ENCODE data around the gene LAD1. TPM values are rescaled to one million over a fixed set of nuclear protein-coding genes. Genes with fewer than 3 reads are reported as not detected.

Gene LAD1
- polyA plus RNA-seq, 3 donors from 2014 or later, result not detected

GRCh38 chr1:201361652-201362504 is 37.2 kb downstream of the LAD1 start:
- Mint-ChIP-seq H3K4me1 (no peaks in the 10 kb centered on the region), H3K4me3 (no peak overlapping the region), H3K27me3 (ENCODE audit: low read depth in 3 of 3) (peaks cover 0 to 14% (median 7%) of the 10 kb centered on the region in 3 donors), H3K9me3 (no peaks in the 10 kb centered on the region), H3K27ac (no peak overlapping the region), H3K36me3 (no peaks in the 10 kb centered on the region)
- no peak for DNase-seq

DNA sequence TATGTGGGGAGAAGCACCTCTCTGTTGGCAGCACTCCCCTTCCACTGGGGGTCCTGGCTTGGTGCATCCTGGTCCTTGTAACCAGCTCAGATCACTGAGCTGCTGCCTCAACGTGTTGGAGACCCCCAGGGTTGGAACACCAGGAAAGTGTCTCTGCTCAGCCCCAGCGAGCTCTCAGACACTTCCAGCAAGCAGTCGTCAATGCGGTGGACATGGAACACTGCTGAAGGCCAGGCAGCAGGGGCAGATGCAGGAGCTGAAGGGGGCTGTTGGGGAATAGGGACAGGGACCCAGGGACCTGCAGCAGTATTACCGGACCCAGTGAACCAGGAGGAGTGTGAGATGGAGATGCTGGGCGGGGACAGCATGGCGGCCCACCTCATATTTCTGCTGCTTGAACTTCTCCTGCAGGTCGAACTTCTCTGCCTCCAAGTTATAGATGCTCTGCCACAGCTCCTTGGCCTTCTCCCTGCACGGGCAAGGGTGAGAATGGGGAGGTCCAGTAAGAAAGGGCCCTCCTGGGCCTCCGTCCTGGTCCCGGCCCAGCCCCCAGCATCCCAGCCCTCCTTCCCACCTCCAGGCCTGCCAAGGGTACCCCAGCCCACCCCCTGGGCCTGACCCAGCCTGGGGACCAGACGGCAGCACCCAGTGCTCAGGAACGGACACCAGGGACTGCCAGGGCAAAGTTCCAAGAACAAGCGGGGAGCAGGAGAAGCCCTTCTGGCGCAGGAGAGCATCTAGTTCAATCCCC is 38.0 kb downstream of the LAD1 start:
- Mint-ChIP-seq H3K4me3 (no peak overlapping the region), H3K27me3 (ENCODE audit: low read depth in 3 of 3) (peaks cover 0 to 14% (median 7%) of the 10 kb centered on the region in 3 donors)
- DNase-seq, result no peak

DNA sequence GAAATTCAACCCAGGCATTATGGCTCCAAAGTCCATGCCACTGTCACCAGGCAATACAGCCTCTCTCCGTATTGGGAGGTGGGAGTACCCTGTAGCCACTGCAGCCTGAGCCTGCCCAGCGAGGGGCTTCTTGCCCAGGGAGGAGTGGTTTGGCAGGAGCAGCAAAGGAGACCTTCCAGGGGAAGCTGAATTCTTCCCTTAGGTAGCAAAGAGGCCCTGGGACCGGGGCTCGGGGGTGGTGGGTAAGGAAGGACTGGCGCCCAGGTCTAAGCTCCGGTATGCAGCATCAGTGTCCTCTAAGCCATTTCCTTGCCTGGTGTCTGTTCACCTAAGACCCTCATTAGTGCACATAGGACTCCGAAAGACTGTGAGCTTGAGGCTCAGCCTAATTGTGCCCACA is 38.6 kb downstream of the LAD1 start:
- Mint-ChIP-seq H3K27ac (no peak overlapping the region), H3K9me3 (no peaks in the 10 kb centered on the region), H3K36me3 (no peaks in the 10 kb centered on the region)

More for the DNA sequence above, 38.0 kb downstream of the LAD1 start:
- Mint-ChIP-seq H3K4me1 (no peaks in the 10 kb centered on the region), H3K36me3 (no peaks in the 10 kb centered on the region), H3K9me3 (no peaks in the 10 kb centered on the region), H3K27ac (no peak overlapping the region)

GRCh38 chr1:201359873-201360210 is 39.3 kb downstream of the LAD1 start:
- Mint-ChIP-seq H3K27ac (no peak overlapping the region), H3K4me3 (no peak overlapping the region), H3K4me1 (no peaks in the 10 kb centered on the region), H3K36me3 (no peaks in the 10 kb centered on the region), H3K27me3 (ENCODE audit: low read depth in 3 of 3) (peaks cover 0 to 14% (median 7%) of the 10 kb centered on the region in 3 donors), H3K9me3 (no peaks in the 10 kb centered on the region)
- DNase-seq, result no peak

More for the DNA sequence above, 38.6 kb downstream of the LAD1 start:
- H3K27me3 Mint-ChIP-seq (ENCODE audit: low read depth in 3 of 3), result peaks cover 0 to 12% (median 7%) of the 10 kb centered on the region in 3 donors
- H3K4me1 Mint-ChIP-seq, result no peaks in the 10 kb centered on the region
- no peak for DNase-seq
- no peak overlapping the region for H3K4me3 Mint-ChIP-seq

DNA sequence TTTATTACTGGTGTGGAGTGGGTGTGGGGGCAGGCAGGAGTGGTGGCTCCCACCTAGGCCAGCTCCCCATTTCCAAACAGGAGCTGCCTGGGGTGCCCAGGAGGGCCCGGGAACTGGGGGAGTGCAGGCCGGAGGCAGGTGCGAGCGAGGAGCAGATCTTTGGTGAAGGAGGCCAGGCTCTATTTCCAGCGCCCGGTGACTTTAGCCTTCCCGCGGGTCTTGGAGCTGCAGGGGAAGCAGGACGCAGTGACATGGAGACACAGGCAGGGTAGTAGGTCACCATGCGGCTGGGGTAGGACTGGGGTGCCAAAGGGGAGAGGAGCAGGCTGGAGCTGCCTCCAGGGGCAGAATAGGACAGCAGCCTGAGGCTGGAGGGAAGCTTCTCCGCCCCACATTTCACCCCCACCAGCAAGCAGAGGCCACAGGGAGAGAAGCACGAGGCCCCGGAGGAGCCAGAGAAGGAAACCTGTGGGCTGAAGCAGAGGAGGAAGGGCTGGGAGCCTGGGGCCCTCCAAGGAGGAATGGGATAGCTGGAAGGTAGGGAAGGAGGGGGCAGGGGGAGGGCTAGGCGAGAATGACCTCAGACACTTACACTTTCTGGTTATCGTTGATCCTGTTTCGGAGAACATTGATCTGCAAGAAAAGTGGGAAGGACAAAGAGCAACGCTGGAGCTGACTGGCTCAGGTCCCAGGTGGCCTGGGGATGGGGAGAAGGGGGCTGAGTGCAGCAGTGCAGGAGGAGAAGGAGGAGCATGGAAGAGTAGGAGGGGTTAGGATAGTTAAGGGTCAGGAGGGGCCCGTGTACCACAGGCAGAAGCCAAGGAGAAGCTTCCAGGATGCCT is 39.9 kb downstream of the LAD1 start:
- peaks cover 0 to 14% (median 7%) of the 10 kb centered on the region in 3 donors for H3K27me3 Mint-ChIP-seq (ENCODE audit: low read depth in 3 of 3)
- no peak for DNase-seq
- H3K4me3 Mint-ChIP-seq, result no peak overlapping the region
- no peaks in the 10 kb centered on the region for H3K36me3 Mint-ChIP-seq
- H3K4me1 Mint-ChIP-seq, result no peaks in the 10 kb centered on the region
- no peaks in the 10 kb centered on the region for H3K9me3 Mint-ChIP-seq
- H3K27ac Mint-ChIP-seq, result no peak overlapping the region

GRCh38 chr1:201358596-201358995 is 40.5 kb downstream of the LAD1 start:
- Mint-ChIP-seq H3K4me1 (no peaks in the 10 kb centered on the region), H3K4me3 (no peak overlapping the region), H3K27ac (no peak overlapping the region), H3K36me3 (no peaks in the 10 kb centered on the region), H3K9me3 (no peaks in the 10 kb centered on the region), H3K27me3 (ENCODE audit: low read depth in 3 of 3) (peaks cover 0 to 14% (median 7%) of the 10 kb centered on the region in 3 donors)
- no peak for DNase-seq

DNA sequence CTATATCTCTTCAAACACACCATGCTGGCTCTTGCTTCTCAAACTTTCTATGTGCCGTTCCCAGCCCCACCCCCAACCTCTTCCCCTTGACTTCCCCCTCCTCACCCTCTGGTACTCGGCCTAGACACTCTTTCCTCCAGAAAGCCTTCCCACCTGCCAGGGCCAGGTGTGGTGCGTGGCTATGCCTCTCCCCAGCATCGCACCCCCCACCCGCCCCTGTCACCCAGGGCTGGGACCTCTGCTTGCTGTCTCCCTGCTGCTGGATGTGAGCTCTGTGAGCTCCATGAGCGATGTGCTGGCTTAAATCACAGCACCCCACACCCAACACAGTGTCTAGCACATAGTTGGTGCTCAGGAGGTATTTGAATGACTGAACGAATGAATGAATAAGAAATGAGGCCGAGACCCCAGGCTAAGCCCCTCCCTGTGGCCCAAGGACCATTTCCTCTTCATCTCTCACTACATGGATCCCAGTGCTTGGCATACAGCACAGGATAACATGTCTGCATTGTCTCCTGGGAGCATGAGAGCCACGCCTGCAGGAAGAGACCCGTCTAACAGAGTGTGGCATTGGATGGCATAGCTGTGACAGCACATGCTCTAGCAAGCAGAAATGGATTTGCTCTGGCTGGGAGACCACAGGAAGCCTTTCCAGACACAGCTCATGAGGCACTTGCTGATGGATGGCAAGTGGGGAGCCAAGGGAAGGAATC is 41.3 kb downstream of the LAD1 start:
- H3K36me3 Mint-ChIP-seq, result no peaks in the 10 kb centered on the region
- H3K9me3 Mint-ChIP-seq, result no peaks in the 10 kb centered on the region
- no peak for DNase-seq
- no peak overlapping the region for H3K27ac Mint-ChIP-seq
- H3K4me3 Mint-ChIP-seq, result no peak overlapping the region
- H3K27me3 Mint-ChIP-seq (ENCODE audit: low read depth in 3 of 3), result peaks cover 0 to 17% (median 6%) of the 10 kb centered on the region in 3 donors
- no peaks in the 10 kb centered on the region for H3K4me1 Mint-ChIP-seq

DNA sequence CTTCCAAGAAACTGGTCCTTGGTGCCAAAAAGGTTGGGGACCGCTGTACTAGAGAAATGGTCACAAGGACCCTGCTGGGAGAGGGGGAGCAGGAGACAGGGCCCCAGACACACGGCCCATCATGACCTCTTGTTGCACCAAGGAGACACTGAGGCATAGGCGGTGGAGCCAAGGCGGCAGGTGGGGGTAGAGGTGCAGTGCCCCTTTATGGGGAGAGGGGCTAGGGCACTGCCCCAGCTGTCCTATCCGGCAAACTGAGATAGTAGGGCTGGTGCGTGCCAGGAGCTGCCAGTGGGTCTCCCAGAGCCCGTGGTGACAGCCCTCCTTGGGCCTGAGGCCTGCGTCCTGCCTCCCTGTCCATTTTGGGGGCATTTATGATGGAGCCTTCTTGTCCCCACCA is 41.9 kb downstream of the LAD1 start:
- Mint-ChIP-seq H3K36me3 (no peaks in the 10 kb centered on the region), H3K9me3 (no peaks in the 10 kb centered on the region)

DNA sequence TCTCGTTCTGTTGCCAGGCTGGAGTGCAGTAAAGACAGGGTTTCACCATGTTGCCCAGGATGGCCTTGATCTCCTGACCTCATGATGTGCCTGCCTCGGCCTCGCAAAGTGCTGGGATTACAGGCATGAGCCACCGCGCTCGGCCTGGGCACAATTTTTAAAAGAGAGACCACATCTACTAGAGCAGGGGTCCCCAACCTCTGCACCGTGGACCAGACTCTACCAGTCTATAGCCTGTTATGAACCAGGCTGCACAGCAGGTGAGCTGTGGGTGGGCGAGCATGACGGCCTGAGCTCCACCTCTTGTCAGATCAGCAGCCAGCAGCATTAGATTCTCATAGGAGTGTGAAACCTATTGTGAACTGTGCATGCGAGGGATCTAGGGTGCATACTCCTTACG is 42.4 kb downstream of the LAD1 start:
- no peak for DNase-seq
- Mint-ChIP-seq H3K9me3 (no peaks in the 10 kb centered on the region), H3K27ac (no peak overlapping the region), H3K36me3 (no peaks in the 10 kb centered on the region), H3K4me1 (no peaks in the 10 kb centered on the region), H3K4me3 (no peak overlapping the region), H3K27me3 (ENCODE audit: low read depth in 3 of 3) (peaks cover 0 to 13% (median 3%) of the 10 kb centered on the region in 3 donors)

More for the DNA sequence above, 41.9 kb downstream of the LAD1 start:
- Mint-ChIP-seq H3K4me3 (no peak overlapping the region), H3K27ac (no peak overlapping the region), H3K27me3 (ENCODE audit: low read depth in 3 of 3) (peaks cover 0 to 17% (median 3%) of the 10 kb centered on the region in 3 donors), H3K4me1 (no peaks in the 10 kb centered on the region)
- no peak for DNase-seq

- H3K27ac Mint-ChIP-seq, result no peak overlapping the region
- H3K4me3 Mint-ChIP-seq, result no peak overlapping the region
- no peaks in the 10 kb centered on the region for H3K36me3 Mint-ChIP-seq
- H3K4me1 Mint-ChIP-seq, result no peaks in the 10 kb centered on the region
- H3K9me3 Mint-ChIP-seq, result no peaks in the 10 kb centered on the region
- H3K27me3 Mint-ChIP-seq (ENCODE audit: low read depth in 3 of 3), result peaks cover 0 to 18% (median 3%) of the 10 kb centered on the region in 3 donors
- no peak for DNase-seq
These were observed 42.9 kb downstream of the LAD1 start for GRCh38 chr1:201356236-201356635.

- no peak for DNase-seq
- Mint-ChIP-seq H3K27ac (no peak overlapping the region), H3K36me3 (no peaks in the 10 kb centered on the region), H3K4me1 (no peaks in the 10 kb centered on the region), H3K27me3 (ENCODE audit: low read depth in 3 of 3) (peaks cover 0 to 18% (median 3%) of the 10 kb centered on the region in 3 donors), H3K4me3 (no peak overlapping the region), H3K9me3 (no peaks in the 10 kb centered on the region)
These were observed 43.7 kb downstream of the LAD1 start for GRCh38 chr1:201355471-201355870.

GRCh38 chr1:201354901-201355295 is 44.2 kb downstream of the LAD1 start:
- Mint-ChIP-seq H3K4me3 (no peak overlapping the region), H3K9me3 (no peaks in the 10 kb centered on the region), H3K27me3 (ENCODE audit: low read depth in 3 of 3) (peaks cover 0 to 18% (median 3%) of the 10 kb centered on the region in 3 donors), H3K4me1 (no peaks in the 10 kb centered on the region), H3K36me3 (no peaks in the 10 kb centered on the region), H3K27ac (no peak overlapping the region)
- no peak for DNase-seq

DNA sequence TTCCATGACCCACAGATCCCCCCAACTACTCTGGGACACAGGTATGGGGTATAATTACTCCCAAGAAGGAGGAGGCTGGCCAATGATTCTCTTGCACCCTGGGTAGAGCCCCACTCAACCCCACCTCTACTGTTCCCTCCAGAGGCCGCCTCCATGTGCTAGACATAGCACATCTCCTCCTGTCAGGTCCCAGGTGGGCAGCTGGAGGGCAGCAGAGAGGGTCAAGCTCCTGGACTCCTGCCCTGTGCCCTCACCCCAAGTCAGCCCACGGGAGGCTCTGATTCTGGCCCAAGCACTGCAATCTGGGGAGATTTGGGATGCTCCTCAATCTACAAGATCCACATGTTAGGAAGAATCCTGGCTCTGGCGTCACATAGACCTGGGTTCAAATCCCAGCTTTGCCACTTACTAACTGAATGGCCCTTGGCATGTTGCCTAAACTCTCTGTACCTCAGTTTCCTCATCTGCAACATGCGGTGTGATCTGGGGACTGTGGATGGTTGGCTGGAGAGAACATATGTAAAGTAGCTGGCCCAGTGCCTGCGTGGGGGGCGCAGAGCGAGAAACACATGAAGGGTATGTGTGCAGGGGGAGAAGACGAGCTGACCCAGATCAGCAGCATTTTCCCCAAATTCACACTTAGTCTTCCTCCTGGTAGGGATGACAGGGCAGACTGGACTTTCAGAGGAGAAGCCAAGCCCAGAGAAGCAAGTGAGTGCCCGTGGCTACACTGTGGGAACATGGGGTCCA is 44.8 kb downstream of the LAD1 start:
- Mint-ChIP-seq H3K27me3 (ENCODE audit: low read depth in 3 of 3) (peaks cover 3 to 18% (median 4%) of the 10 kb centered on the region in 3 donors), H3K4me3 (no peak overlapping the region)

More for the DNA sequence above, 44.8 kb downstream of the LAD1 start:
- no peaks in the 10 kb centered on the region for H3K9me3 Mint-ChIP-seq
- no peaks in the 10 kb centered on the region for H3K36me3 Mint-ChIP-seq
- no peaks in the 10 kb centered on the region for H3K4me1 Mint-ChIP-seq
- no peak for DNase-seq
- no peak overlapping the region for H3K27ac Mint-ChIP-seq

All from immature natural killer cell (primary cell).